HEK293 (cell line): ENCODE measurements around the gene CSRP1.

ENCODE experiments used
- MYNN ChIP-seq: fragments of 450-650 bp; formaldehyde crosslinking; IDR thresholded peaks from 2 replicates; pipeline ENCODE4 v1.5.1; 2016; ENCODE audit warnings: missing biosample characterization, missing genetic modification characterization, borderline replicate concordance
- ZNF133 ChIP-seq: fragments of 450-650 bp; formaldehyde crosslinking; IDR thresholded peaks from 2 replicates; pipeline ENCODE4 v1.5.1; 2016; ENCODE audit warnings: missing biosample characterization, missing genetic modification characterization
- ZNF174 ChIP-seq: fragments of 450-650 bp; formaldehyde crosslinking; IDR thresholded peaks from 2 replicates; pipeline ENCODE4 v1.5.0; 2017; ENCODE audit warnings: missing biosample characterization, mild to moderate bottlenecking, missing genetic modification characterization
- ZNF311 ChIP-seq: fragments of 450-650 bp; formaldehyde crosslinking; IDR thresholded peaks from 2 replicates; pipeline ENCODE4 v1.5.1; 2017; ENCODE audit warnings: missing biosample characterization, missing genetic modification characterization, borderline replicate concordance
- ZNF324 ChIP-seq: fragments of 450-650 bp; formaldehyde crosslinking; IDR thresholded peaks from 2 replicates; pipeline ENCODE4 v1.5.1; 2016; ENCODE audit warnings: missing biosample characterization, missing genetic modification characterization
- ZNF37A ChIP-seq: fragments of 450-650 bp; IDR thresholded peaks from 2 replicates; pipeline ENCODE4 v1.5.1; 2018; ENCODE audit warnings: missing biosample characterization, missing genetic modification characterization
- ZNF521 ChIP-seq: fragments of 450-650 bp; formaldehyde crosslinking; IDR thresholded peaks from 2 replicates; pipeline ENCODE4 v1.5.1; 2017; ENCODE audit warnings: missing biosample characterization, mild to moderate bottlenecking, missing genetic modification characterization
- ZNF768 ChIP-seq: fragments of 450-650 bp; formaldehyde crosslinking; IDR thresholded peaks from 2 replicates; pipeline ENCODE4 v1.5.1; 2018; ENCODE audit warnings: missing biosample characterization, mild to moderate bottlenecking, missing genetic modification characterization
- ZNF776 ChIP-seq: fragments of 450-650 bp; formaldehyde crosslinking; IDR thresholded peaks from 2 replicates; pipeline ENCODE4 v1.5.0; 2017; ENCODE audit warnings: missing biosample characterization, missing genetic modification characterization, borderline replicate concordance
- TF ChIP-seq, protein P1 (sequence below): fragments of 450-650 bp; formaldehyde crosslinking; IDR thresholded peaks from 2 replicates; pipeline ENCODE4 v1.5.1; 2016; ENCODE audit warnings: missing biosample characterization, missing genetic modification characterization
- TF ChIP-seq, protein P2 (sequence below): fragments of 450-650 bp; formaldehyde crosslinking; IDR thresholded peaks from 2 replicates; pipeline ENCODE4 v1.5.1; 2016; ENCODE audit warnings: missing biosample characterization, missing genetic modification characterization
- TF ChIP-seq, protein P3 (sequence below): fragments of 450-650 bp; formaldehyde crosslinking; IDR thresholded peaks from 2 replicates; pipeline ENCODE4 v1.5.1; 2016; ENCODE audit warnings: missing biosample characterization, missing genetic modification characterization, borderline replicate concordance

DNA sequence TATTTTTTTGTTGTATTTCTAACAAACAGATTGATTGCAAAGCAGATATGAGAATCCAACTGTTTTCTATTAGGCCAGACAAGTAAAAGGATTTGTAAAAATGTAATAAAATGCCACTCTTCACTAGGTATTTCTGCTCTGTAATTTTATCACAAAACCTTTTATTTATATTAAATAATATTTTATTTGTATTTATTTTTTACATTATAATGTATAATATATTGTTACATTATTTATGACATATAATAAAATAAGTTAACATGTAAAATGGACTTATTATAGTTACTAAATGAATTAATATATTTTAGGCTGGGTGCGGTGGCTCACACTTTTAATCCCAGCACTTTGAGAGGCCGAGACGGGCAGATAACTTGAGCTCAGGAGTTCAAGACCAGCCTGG is 72.7 kb downstream of the CSRP1 start:
- TF ChIP-seq ZNF37A (no peak), MYNN (tag by site-specific recombination) (no peak), ZNF521 (no peak), ZNF174 (no peak), ZNF324 (tag by site-specific recombination) (no peak), ZNF776 (tag by site-specific recombination) (no peak), ZNF768 (no peak), ZNF133 (tag by site-specific recombination) (no peak), ZNF311 (tag by site-specific recombination) (no peak)
- TF ChIP-seq, protein P1, sequence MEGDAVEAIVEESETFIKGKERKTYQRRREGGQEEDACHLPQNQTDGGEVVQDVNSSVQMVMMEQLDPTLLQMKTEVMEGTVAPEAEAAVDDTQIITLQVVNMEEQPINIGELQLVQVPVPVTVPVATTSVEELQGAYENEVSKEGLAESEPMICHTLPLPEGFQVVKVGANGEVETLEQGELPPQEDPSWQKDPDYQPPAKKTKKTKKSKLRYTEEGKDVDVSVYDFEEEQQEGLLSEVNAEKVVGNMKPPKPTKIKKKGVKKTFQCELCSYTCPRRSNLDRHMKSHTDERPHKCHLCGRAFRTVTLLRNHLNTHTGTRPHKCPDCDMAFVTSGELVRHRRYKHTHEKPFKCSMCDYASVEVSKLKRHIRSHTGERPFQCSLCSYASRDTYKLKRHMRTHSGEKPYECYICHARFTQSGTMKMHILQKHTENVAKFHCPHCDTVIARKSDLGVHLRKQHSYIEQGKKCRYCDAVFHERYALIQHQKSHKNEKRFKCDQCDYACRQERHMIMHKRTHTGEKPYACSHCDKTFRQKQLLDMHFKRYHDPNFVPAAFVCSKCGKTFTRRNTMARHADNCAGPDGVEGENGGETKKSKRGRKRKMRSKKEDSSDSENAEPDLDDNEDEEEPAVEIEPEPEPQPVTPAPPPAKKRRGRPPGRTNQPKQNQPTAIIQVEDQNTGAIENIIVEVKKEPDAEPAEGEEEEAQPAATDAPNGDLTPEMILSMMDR (tag by site-specific recombination), result no peak
- TF ChIP-seq, protein P2, sequence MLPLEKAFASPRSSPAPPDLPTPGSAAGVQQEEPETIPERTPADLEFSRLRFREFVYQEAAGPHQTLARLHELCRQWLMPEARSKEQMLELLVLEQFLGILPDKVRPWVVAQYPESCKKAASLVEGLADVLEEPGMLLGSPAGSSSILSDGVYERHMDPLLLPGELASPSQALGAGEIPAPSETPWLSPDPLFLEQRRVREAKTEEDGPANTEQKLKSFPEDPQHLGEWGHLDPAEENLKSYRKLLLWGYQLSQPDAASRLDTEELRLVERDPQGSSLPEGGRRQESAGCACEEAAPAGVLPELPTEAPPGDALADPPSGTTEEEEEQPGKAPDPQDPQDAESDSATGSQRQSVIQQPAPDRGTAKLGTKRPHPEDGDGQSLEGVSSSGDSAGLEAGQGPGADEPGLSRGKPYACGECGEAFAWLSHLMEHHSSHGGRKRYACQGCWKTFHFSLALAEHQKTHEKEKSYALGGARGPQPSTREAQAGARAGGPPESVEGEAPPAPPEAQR, result no peak
- TF ChIP-seq, protein P3, sequence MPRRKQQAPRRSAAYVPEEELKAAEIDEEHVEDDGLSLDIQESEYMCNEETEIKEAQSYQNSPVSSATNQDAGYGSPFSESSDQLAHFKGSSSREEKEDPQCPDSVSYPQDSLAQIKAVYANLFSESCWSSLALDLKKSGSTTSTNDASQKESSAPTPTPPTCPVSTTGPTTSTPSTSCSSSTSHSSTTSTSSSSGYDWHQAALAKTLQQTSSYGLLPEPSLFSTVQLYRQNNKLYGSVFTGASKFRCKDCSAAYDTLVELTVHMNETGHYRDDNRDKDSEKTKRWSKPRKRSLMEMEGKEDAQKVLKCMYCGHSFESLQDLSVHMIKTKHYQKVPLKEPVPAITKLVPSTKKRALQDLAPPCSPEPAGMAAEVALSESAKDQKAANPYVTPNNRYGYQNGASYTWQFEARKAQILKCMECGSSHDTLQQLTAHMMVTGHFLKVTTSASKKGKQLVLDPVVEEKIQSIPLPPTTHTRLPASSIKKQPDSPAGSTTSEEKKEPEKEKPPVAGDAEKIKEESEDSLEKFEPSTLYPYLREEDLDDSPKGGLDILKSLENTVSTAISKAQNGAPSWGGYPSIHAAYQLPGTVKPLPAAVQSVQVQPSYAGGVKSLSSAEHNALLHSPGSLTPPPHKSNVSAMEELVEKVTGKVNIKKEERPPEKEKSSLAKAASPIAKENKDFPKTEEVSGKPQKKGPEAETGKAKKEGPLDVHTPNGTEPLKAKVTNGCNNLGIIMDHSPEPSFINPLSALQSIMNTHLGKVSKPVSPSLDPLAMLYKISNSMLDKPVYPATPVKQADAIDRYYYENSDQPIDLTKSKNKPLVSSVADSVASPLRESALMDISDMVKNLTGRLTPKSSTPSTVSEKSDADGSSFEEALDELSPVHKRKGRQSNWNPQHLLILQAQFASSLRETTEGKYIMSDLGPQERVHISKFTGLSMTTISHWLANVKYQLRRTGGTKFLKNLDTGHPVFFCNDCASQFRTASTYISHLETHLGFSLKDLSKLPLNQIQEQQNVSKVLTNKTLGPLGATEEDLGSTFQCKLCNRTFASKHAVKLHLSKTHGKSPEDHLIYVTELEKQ (tag by site-specific recombination), result no peak
